Osteoblast (primary cell): ENCODE results near the gene CBX4. TPM values are rescaled to one million over a fixed set of nuclear protein-coding genes. Genes with fewer than 3 reads are reported as not detected.

ENCODE experiments used
- DNase-seq: peaks from one replicate; pipeline ENCODE4 v3.0.0; 2011; ENCODE audit warnings: low spot score, mixed read lengths; ENCODE audit not compliant: insufficient read length; ENCODE audit errors: missing footprints
- H2AFZ ChIP-seq: 2 replicates; pipeline ENCODE4 v1.6.0; 2011; ENCODE audit warnings: mild to moderate bottlenecking, low read length
- H3K27ac ChIP-seq: 2 replicates; pipeline ENCODE4 v1.5.1; 2011; ENCODE audit warnings: mild to moderate bottlenecking, low read depth, low read length, moderate library complexity
- H3K27me3 ChIP-seq: 2 replicates; pipeline ENCODE4 v1.6.0; 2012; ENCODE audit warnings: mild to moderate bottlenecking, control low read depth, inconsistent platforms, low read length, moderate library complexity; ENCODE audit not compliant: insufficient read depth
- H3K36me3 ChIP-seq: 2 replicates; pipeline ENCODE4 v1.5.1; 2011; ENCODE audit warnings: mild to moderate bottlenecking, low read length, control low read depth, moderate library complexity; ENCODE audit not compliant: insufficient read depth
- H3K4me1 ChIP-seq: 2 replicates; pipeline ENCODE4 v1.5.1; 2011; ENCODE audit warnings: mild to moderate bottlenecking, low read length, control low read depth, moderate library complexity; ENCODE audit not compliant: insufficient read depth
- H3K4me2 ChIP-seq: 2 replicates; pipeline ENCODE4 v1.6.0; 2011; ENCODE audit warnings: mild to moderate bottlenecking, low read length; ENCODE audit not compliant: insufficient read depth
- H3K4me3 ChIP-seq: fragments of 200-600 bp; sonication (generic); 3 replicates; pipeline ENCODE4 v1.5.1; 2012; ENCODE audit warnings: mild to moderate bottlenecking, low read length, inconsistent platforms; ENCODE audit not compliant: insufficient read depth
- H3K79me2 ChIP-seq: 2 replicates; pipeline ENCODE4 v1.6.0; 2012; ENCODE audit warnings: mild to moderate bottlenecking, low read length, control low read depth, inconsistent platforms; ENCODE audit not compliant: insufficient read depth
- H3K9me3 ChIP-seq: 2 replicates; pipeline ENCODE4 v1.5.1; 2011; ENCODE audit warnings: low read depth, low read length, control low read depth
- H4K20me1 ChIP-seq: 2 replicates; pipeline ENCODE4 v1.6.0; 2012; ENCODE audit warnings: mild to moderate bottlenecking, low read length, control low read depth; ENCODE audit not compliant: insufficient read depth
- CTCF ChIP-seq: IDR thresholded peaks from 2 replicates; pipeline ENCODE4 v1.5.1; 2011; ENCODE audit warnings: mild to moderate bottlenecking, low read depth, low read length, moderate library complexity; ENCODE audit errors: extremely low read depth
- total RNA-seq: library from RNA; depleted of rRNA; stranded (reverse); fragments of >200 nt; gene quantifications from 2 replicates; pipeline ENCODE4 v1.2.3, GENCODE V29; 2012

The CBX4 gene
- total RNA-seq, 1 donor: 22.1 TPM

- TF ChIP-seq CTCF: no peak
- no peak overlapping the region for H3K27ac ChIP-seq
- H3K36me3 ChIP-seq: no peaks in the 10 kb centered on the region
- H3K4me3 ChIP-seq: no peak overlapping the region
- no peak overlapping the region for H2AFZ ChIP-seq
- peaks cover 43% of the 10 kb centered on the region for H3K27me3 ChIP-seq
- H3K79me2 ChIP-seq: peaks cover 7% of the 10 kb centered on the region
- H4K20me1 ChIP-seq: peaks cover 9% of the 10 kb centered on the region
- no peaks in the 10 kb centered on the region for H3K9me3 ChIP-seq
- H3K4me2 ChIP-seq: no peak overlapping the region
- peaks cover 9% of the 10 kb centered on the region for H3K4me1 ChIP-seq
- DNase-seq: no peak
Measured at GRCh38 chr17:79842136-79842655, 3.0 kb upstream of the CBX4 start.

GRCh38 chr17:79841369-79842135 lies 2.3 kb upstream of the CBX4 start:
- DNase-seq: no peak
- Histone ChIP-seq H3K9me3 (no peaks in the 10 kb centered on the region), H3K27me3 (peaks cover 43% of the 10 kb centered on the region), H3K4me2 (no peak overlapping the region), H3K4me3 (no peak overlapping the region), H3K4me1 (peaks cover 15% of the 10 kb centered on the region), H3K27ac (no peak overlapping the region), H3K79me2 (peaks cover 13% of the 10 kb centered on the region), H3K36me3 (no peaks in the 10 kb centered on the region), H2AFZ (no peak overlapping the region), H4K20me1 (peaks cover 16% of the 10 kb centered on the region)
- TF ChIP-seq CTCF: no peak

GRCh38 chr17:79840989-79841286 lies 1.7 kb upstream of the CBX4 start:
- Histone ChIP-seq H3K36me3 (no peaks in the 10 kb centered on the region), H3K27ac (no peak overlapping the region), H3K9me3 (no peaks in the 10 kb centered on the region), H3K27me3 (peaks cover 43% of the 10 kb centered on the region), H2AFZ (no peak overlapping the region), H3K4me3 (no peak overlapping the region), H3K4me1 (peaks cover 21% of the 10 kb centered on the region), H4K20me1 (peaks cover 22% of the 10 kb centered on the region), H3K79me2 (peaks cover 20% of the 10 kb centered on the region), H3K4me2 (peak overlapping the region; percentile 39)
- TF ChIP-seq CTCF: no peak
- peak; percentile 85 for DNase-seq

- peak; percentile 87 for DNase-seq
Measured at GRCh38 chr17:79840269-79840988, 1.2 kb upstream of the CBX4 start.

More at GRCh38 chr17:79840269-79840988, 1.2 kb upstream of the CBX4 start:
- H2AFZ ChIP-seq: peak overlapping the region; percentile 51
- TF ChIP-seq CTCF: no peak
- no peak overlapping the region for H3K27ac ChIP-seq
- peak overlapping the region; percentile 65 for H3K4me2 ChIP-seq
- H3K9me3 ChIP-seq: no peaks in the 10 kb centered on the region
- H3K27me3 ChIP-seq: peaks cover 42% of the 10 kb centered on the region
- peak overlapping the region; percentile 63 for H3K4me3 ChIP-seq
- peaks cover under 1% of the 10 kb centered on the region for H3K36me3 ChIP-seq
- peaks cover 23% of the 10 kb centered on the region for H3K79me2 ChIP-seq
- peaks cover 21% of the 10 kb centered on the region for H3K4me1 ChIP-seq
- peaks cover 24% of the 10 kb centered on the region for H4K20me1 ChIP-seq
